Vagina (tissue), 2 donors: ENCODE data around the gene NELFB. TPM values are rescaled to one million over a fixed set of nuclear protein-coding genes. Genes with fewer than 3 reads are reported as not detected.

Experiments used
- DNase-seq, 2 donors: peaks; one replicate each; pipeline ENCODE4 v3.0.0-alpha.2; 2017; ENCODE audit errors: extremely low spot score in 2 of 2
- H3K27ac ChIP-seq: fragments of 200-600 bp; sonication (generic); one replicate; pipeline ENCODE4 v1.5.1; 2019
- H3K27me3 ChIP-seq: fragments of 200-600 bp; sonication (generic); one replicate; pipeline ENCODE4 v1.5.1; 2019
- H3K36me3 ChIP-seq, 2 donors: fragments of 200-600 bp; sonication (generic); one replicate each; pipeline ENCODE4 v1.5.1; 2017 to 2019
- H3K4me1 ChIP-seq: fragments of 200-600 bp; sonication (generic); one replicate; pipeline ENCODE4 v1.5.1; 2019
- H3K4me3 ChIP-seq, 2 donors: fragments of 200-600 bp; sonication (generic); 1 replicate in 1 of 2; 2 replicates in 1 of 2; pipeline ENCODE4 v1.5.1; 2016 to 2019
- H3K9me3 ChIP-seq: fragments of 200-600 bp; sonication (generic); one replicate; pipeline ENCODE4 v1.5.1; 2019
- CTCF ChIP-seq, 3 experiments: fragments of 450-650 bp in 2 of 3; fragments of 200-600 bp in 1 of 3; sonication (generic) in 1 of 3; IDR thresholded peaks; one replicate each; pipeline ENCODE4 v1.5.1; 2017 to 2019; ENCODE audit warnings: antibody characterized with exemption in 3 of 3, mild to moderate bottlenecking in 2 of 3, moderate library complexity in 2 of 3
- POLR2A ChIP-seq, 2 donors: fragments of 450-650 bp; IDR thresholded peaks; one replicate each; pipeline ENCODE4 v1.6.1; 2017; ENCODE audit warnings: antibody characterized with exemption in 2 of 2, mild to moderate bottlenecking in 2 of 2, moderate library complexity in 2 of 2
- POLR2AphosphoS5 ChIP-seq, 2 donors: sonication (generic); formaldehyde crosslinking; IDR thresholded peaks; one replicate each; pipeline ENCODE4 v1.9.0; 2017; ENCODE audit warnings: antibody characterized with exemption in 2 of 2, mild to moderate bottlenecking in 2 of 2, low read depth in 1 of 2; ENCODE audit not compliant: insufficient read depth in 1 of 2
- intact Hi-C: fragments of 100-400 bp; cut with DNase I; formaldehyde crosslinking; loops from one replicate; pipeline ENCODE4 v1.15.1; 2023
- total RNA-seq: library from RNA; depleted of rRNA; stranded (reverse); fragments of >200 nt; gene quantifications from one replicate; pipeline ENCODE4 v1.2.3, GENCODE V29; 2016

Gene NELFB
- total RNA-seq, 1 donor from 2014 or later: 44.0 TPM

GRCh38 chr9:137277329-137278041 is 22.4 kb downstream of the NELFB start, which contains the start of gene TOR4A:
Gene TOR4A, plus strand, starts transcription at chr9:137277726. Its CDS starts 964 bp downstream, at chr9:137278690.
- peaks cover 0 to 5% of the 10 kb centered on the region in 2 donors for H3K36me3 ChIP-seq
- H3K4me3 ChIP-seq: peak within 1 kb of the TSS; percentile 46 to 63
- intact Hi-C loops: no loop called here
- TF ChIP-seq POLR2A (IDR thresholded peaks at IDR 0.05) (no peak), POLR2AphosphoS5 (IDR thresholded peaks at IDR 0.05; ENCODE audit: insufficient read depth in 1 of 2, low read depth in 1 of 2) (peak in 1 of 2 donors; percentile 73)
- peaks cover 50% of the 10 kb centered on the region for H3K4me1 ChIP-seq
- H3K9me3 ChIP-seq: no peaks in the 10 kb centered on the region
- no peaks in the 10 kb centered on the region for H3K27me3 ChIP-seq
- DNase-seq: peak in 1 of 2 donors; percentile 88
- H3K27ac ChIP-seq: peak within 1 kb of the TSS; percentile 78

- peaks cover 50% of the 10 kb centered on the region for H3K4me1 ChIP-seq
- TF ChIP-seq POLR2A (IDR thresholded peaks at IDR 0.05) (no peak), POLR2AphosphoS5 (IDR thresholded peaks at IDR 0.05; ENCODE audit: insufficient read depth in 1 of 2, low read depth in 1 of 2) (no peak), CTCF (IDR thresholded peaks at IDR 0.05) (no peak)
- intact Hi-C loops: no loop called here
- peak overlapping the region; percentile 78 for H3K27ac ChIP-seq
- H3K27me3 ChIP-seq: no peaks in the 10 kb centered on the region
- H3K4me3 ChIP-seq: peak overlapping the region; percentile 46 to 63
- peak in 1 of 2 donors; percentile 77 for DNase-seq
- no peaks in the 10 kb centered on the region for H3K9me3 ChIP-seq
- no peaks in the 10 kb centered on the region for H3K36me3 ChIP-seq
These were observed 23.1 kb downstream of the NELFB start for GRCh38 chr9:137278061-137278701.

GRCh38 chr9:137278721-137279711 is 23.9 kb downstream of the NELFB start:
- no peaks in the 10 kb centered on the region for H3K9me3 ChIP-seq
- TF ChIP-seq POLR2A (IDR thresholded peaks at IDR 0.05) (no peak), CTCF (IDR thresholded peaks at IDR 0.05) (no peak), POLR2AphosphoS5 (IDR thresholded peaks at IDR 0.05; ENCODE audit: insufficient read depth in 1 of 2, low read depth in 1 of 2) (no peak)
- H3K4me1 ChIP-seq: peaks cover 46% of the 10 kb centered on the region
- no peaks in the 10 kb centered on the region for H3K27me3 ChIP-seq
- peak overlapping the region; percentile 78 for H3K27ac ChIP-seq
- intact Hi-C loops: no loop called here
- peak overlapping the region; percentile 46 to 63 for H3K4me3 ChIP-seq
- peak in 1 of 2 donors; percentile 77 for DNase-seq
- no peaks in the 10 kb centered on the region for H3K36me3 ChIP-seq

- TF ChIP-seq POLR2AphosphoS5 (IDR thresholded peaks at IDR 0.05; ENCODE audit: insufficient read depth in 1 of 2, low read depth in 1 of 2): no peak
- no peak for TF ChIP-seq CTCF (IDR thresholded peaks at IDR 0.05)
- no peak for TF ChIP-seq POLR2A (IDR thresholded peaks at IDR 0.05)
- H3K27ac ChIP-seq: no peak overlapping the region
- no peak overlapping the region for H3K4me3 ChIP-seq
- no peaks in the 10 kb centered on the region for H3K27me3 ChIP-seq
- DNase-seq: peak in 1 of 2 donors; percentile 76
- H3K9me3 ChIP-seq: no peaks in the 10 kb centered on the region
- intact Hi-C loops: no loop called here
- H3K36me3 ChIP-seq: no peaks in the 10 kb centered on the region
- peaks cover 40% of the 10 kb centered on the region for H3K4me1 ChIP-seq
These were observed 24.8 kb downstream of the NELFB start for GRCh38 chr9:137279741-137280473.
